ENCODE results near the gene FOXP1.

DNA sequence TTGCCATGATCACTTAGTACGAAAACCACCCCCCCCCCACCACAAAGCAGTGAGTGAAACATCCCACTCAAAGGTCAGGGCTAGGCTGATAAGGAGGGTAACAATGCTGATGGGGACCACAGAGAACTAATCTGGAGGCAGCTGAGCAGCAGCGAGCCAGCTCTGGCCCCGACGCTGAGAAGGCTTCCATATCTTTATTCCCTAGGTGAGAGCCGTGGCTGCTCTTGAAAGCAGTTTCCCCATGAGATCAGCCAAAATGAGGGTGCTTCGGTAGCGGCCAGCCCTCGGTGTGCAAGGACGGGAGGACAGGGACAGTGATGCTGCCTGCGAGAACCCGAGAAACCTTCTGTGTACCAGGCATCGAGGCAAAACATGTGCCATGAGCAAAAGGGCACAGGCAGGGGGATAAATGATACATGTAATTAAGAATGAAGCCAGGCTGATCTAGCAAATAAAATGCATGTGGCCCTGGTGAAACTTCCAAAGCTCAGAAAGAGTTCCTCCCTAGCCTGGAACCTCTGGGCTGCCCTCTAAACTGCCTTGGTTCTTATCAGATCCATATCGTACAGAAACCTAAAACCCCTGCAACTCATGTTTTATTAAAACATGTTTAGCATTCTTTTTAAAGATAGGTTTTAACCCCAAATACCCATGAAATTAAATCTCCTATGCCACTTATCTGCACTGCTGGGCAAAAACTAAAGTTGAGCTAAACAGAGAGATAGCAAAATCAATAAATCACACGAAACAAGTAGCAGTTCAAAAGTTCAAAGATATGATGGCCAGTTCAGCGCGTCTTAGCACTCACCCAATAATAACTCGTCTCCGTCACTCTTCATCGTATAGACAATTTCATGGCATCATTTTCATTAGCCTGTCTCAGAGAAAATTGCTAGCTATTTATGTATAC, 337.3 kb downstream of the FOXP1 start:
- TF ChIP-seq, protein P1, sequence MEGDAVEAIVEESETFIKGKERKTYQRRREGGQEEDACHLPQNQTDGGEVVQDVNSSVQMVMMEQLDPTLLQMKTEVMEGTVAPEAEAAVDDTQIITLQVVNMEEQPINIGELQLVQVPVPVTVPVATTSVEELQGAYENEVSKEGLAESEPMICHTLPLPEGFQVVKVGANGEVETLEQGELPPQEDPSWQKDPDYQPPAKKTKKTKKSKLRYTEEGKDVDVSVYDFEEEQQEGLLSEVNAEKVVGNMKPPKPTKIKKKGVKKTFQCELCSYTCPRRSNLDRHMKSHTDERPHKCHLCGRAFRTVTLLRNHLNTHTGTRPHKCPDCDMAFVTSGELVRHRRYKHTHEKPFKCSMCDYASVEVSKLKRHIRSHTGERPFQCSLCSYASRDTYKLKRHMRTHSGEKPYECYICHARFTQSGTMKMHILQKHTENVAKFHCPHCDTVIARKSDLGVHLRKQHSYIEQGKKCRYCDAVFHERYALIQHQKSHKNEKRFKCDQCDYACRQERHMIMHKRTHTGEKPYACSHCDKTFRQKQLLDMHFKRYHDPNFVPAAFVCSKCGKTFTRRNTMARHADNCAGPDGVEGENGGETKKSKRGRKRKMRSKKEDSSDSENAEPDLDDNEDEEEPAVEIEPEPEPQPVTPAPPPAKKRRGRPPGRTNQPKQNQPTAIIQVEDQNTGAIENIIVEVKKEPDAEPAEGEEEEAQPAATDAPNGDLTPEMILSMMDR (IDR thresholded peaks at IDR 0.05): no peak
- TF ChIP-seq POLR2A (IDR thresholded peaks at IDR 0.05): no peak

All from uterus (tissue), 2 donors.